ENCODE measurements around the gene SERINC3. TPM values are rescaled to one million over a fixed set of nuclear protein-coding genes. Genes with fewer than 3 reads are reported as not detected.
A peak's percentile ranks its signal among the peaks of the same experiment; 100 is the strongest.

Gene SERINC3
- total and polyA plus RNA-seq, 2 of the 8 experiments (the other 6 are each of a cell fraction or from before 2014, with no cell fraction given), result 47.2 to 66.0 TPM

DNA sequence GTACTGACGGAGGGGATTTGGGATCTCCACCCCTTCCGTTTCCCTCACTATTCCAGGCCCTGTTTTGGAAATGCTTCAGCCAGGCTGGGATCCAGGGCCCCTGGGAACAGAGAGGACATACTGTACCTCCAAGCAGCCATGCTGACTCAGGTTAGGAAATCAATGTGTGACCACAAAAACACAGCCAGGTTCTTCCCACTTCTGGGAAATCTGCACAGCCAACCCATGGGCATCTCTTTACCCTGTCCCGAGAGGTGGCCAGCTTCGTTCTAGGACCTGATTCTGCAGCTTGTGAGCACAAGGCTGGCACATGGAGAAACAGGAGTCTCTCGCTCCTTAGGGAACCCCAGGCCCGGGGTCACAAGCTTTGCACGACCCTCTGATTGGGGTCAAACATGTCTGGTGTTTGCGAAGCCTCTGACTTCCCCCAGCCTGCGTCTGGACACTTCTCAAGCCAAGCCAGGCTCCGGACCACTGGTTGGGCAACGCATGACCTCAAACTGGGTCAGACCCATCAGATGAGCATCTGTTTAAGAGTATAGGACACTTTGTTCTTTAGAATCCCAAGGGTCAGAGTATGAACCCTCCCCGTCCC lies 54.5 kb downstream of the SERINC3 start:
- TF ChIP-seq TEAD4 (IDR thresholded peaks at IDR 0.05; ENCODE audit: low read depth, low read length), result no peak
- TF ChIP-seq SP1 (IDR thresholded peaks at IDR 0.05; ENCODE audit: low read depth, low read length), result peak; percentile 89
- no peaks in the 10 kb centered on the region for H3K23me2 ChIP-seq (ENCODE audit: low read depth, low read length)
- H3K56ac ChIP-seq (replicated peaks; ENCODE audit: insufficient read length, low read depth, low read length), result no peak overlapping the region
- peak overlapping the region; percentile 31 for H4K91ac ChIP-seq (replicated peaks; ENCODE audit: insufficient read length, low read length)
- H3K9me3 ChIP-seq (ENCODE audit: insufficient read depth in 2 of 2, low read depth in 1 of 2, low read length in 1 of 2), result no peaks in the 10 kb centered on the region
- ChIA-PET CTCF (ENCODE audit: partially characterized antibody) (interaction anchor here (0.7 to 2.8 kb wide), 6 partner anchors 18 to 250 kb away, joined by 3 to 11 read pairs (median 5); partner anchors contain the start of gene FITM2), POLR2A (ENCODE audit: partially characterized antibody) (interaction anchor here (1.0 to 1.1 kb wide), 2 partner anchors 8 to 26 kb away, joined by 3 read pairs; partner anchors contain the start of gene TTPAL)
- H2AFZ ChIP-seq (ENCODE audit: low read length), result no peak overlapping the region
- H3K36me3 ChIP-seq (ENCODE audit: control insufficient read depth in 2 of 4, insufficient read depth in 4 of 4, low read length in 3 of 4), result no peaks in the 10 kb centered on the region
- no peak overlapping the region for H2BK5ac ChIP-seq (ENCODE audit: low read depth, low read length)
- no peak overlapping the region for H2BK12ac ChIP-seq (ENCODE audit: low read depth, low read length)
- H2BK15ac ChIP-seq (ENCODE audit: low read length), result no peak overlapping the region
- 83% methylated on average over 12 of the region's 12 CpGs; no CpG with 5 or more reads in 1 of the 2 experiments for WGBS, 2 experiments (ENCODE audit: extremely low coverage in 1 of 2, insufficient coverage in 1 of 2, insufficient read length in 1 of 2, insufficient replicate concordance in 2 of 2, low coverage in 1 of 2, low lambda C conversion rate in 2 of 2, missing lambda C conversion rate in 1 of 2)
- H3K27ac ChIP-seq (ENCODE audit: low read depth, low read length), result no peak overlapping the region
- no peak overlapping the region for H3K14ac ChIP-seq (ENCODE audit: insufficient read length)
- peak overlapping the region; percentile 82; the same call in 1 of the 2 replicates for H4K8ac ChIP-seq (ENCODE audit: extremely low read depth, insufficient read depth, low read length)
- H3K79me2 ChIP-seq (ENCODE audit: control insufficient read depth in 1 of 2, insufficient read depth in 2 of 2, low read length in 2 of 2), result no peaks in the 10 kb centered on the region
- H3K4me2 ChIP-seq (ENCODE audit: insufficient read depth in 1 of 2, low read depth in 2 of 2, low read length in 2 of 2), result no peak overlapping the region
- H3K27me3 ChIP-seq (replicated peaks in 1 of 4; ENCODE audit: control insufficient read depth in 3 of 4, extremely low read depth in 1 of 4, insufficient read depth in 3 of 4, low read length in 3 of 4), result no peaks in the 10 kb centered on the region; a peak in 1 of 7 replicates
- no peak overlapping the region for H2AK5ac ChIP-seq (ENCODE audit: low read depth, low read length)
- H2BK120ac ChIP-seq (replicated peaks; ENCODE audit: low read depth, low read length), result no peak overlapping the region
- no peaks in the 10 kb centered on the region for H3K4me1 ChIP-seq (replicated peaks in 1 of 4; ENCODE audit: control insufficient read depth in 3 of 4, insufficient read depth in 4 of 4, low read length in 3 of 4)
- H3K4ac ChIP-seq (replicated peaks; ENCODE audit: insufficient read length, low read depth, low read length), result no peak overlapping the region
- no peak overlapping the region for H2BK20ac ChIP-seq (ENCODE audit: low read length)
- H4K5ac ChIP-seq (ENCODE audit: insufficient read length, low read depth, low read length), result peak overlapping the region; percentile 26
- no peaks in the 10 kb centered on the region for H4K20me1 ChIP-seq (replicated peaks in 1 of 2; ENCODE audit: control insufficient read depth in 1 of 2, insufficient read depth in 2 of 2, low read length in 2 of 2)
- no peaks in the 10 kb centered on the region for H3K79me1 ChIP-seq (ENCODE audit: low read depth, low read length)
- no peak overlapping the region for H3K9ac ChIP-seq (replicated peaks in 1 of 4; ENCODE audit: extremely low read depth in 1 of 4, low read depth in 3 of 4, low read length in 3 of 4)
- H3K23ac ChIP-seq (ENCODE audit: insufficient read length), result no peak overlapping the region
- no peak overlapping the region for H3K18ac ChIP-seq (ENCODE audit: extremely low read depth, low read length)
- H3K4me3 ChIP-seq (ENCODE audit: extremely low read depth in 1 of 4, insufficient read depth in 2 of 4, low read depth in 3 of 4, low read length in 4 of 4), result no peak overlapping the region
- peak in 1 of 2 experiments; percentile 46 for DNase-seq (ENCODE audit: low read depth in 1 of 2, low spot score in 2 of 2)
- FAIRE-seq, result no peak
